KOPT-K1 (cell line): ENCODE measurements around the gene ELF4.

Experiments used
- H3K27ac ChIP-seq: fragments of 200-600 bp; sonication (generic); 2 replicates; pipeline ENCODE4 v1.5.1; 2016; ENCODE audit warnings: antibody characterized with exemption, mild to moderate bottlenecking, low read depth, low read length; ENCODE audit not compliant: poor library complexity, severe bottlenecking
- H3K36me3 ChIP-seq: fragments of 200-600 bp; sonication (generic); 2 replicates; pipeline ENCODE4 v1.5.1; 2017; ENCODE audit warnings: antibody characterized with exemption, mild to moderate bottlenecking, low read length, moderate library complexity; ENCODE audit not compliant: insufficient read depth
- H3K9me3 ChIP-seq: fragments of 200-600 bp; sonication (generic); 2 replicates; pipeline ENCODE4 v1.5.1; 2017; ENCODE audit warnings: antibody characterized with exemption, low read length, mild to moderate bottlenecking; ENCODE audit not compliant: insufficient read depth, poor library complexity, severe bottlenecking

The ELF4 gene

DNA sequence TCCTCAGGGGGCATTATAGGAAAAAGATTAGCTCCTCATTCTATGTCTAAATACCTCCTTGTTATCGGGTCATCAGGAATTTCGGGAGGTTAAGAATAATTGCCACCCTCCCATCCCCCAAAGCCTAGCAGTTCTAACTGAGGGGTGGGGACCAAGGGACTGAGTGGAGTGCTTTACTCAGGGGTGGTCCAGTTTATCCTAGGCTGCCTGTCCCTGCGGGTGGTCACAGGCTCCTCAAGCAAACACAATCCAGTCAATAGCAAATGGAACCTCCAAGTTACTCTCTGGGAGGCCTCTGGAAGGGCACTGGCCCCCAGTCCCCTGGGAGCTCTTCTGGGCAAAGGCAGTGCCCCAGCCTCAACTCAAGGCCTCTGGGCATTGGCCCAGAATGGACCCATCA, 6.7 kb downstream of the ELF4 start:
- no peaks in the 10 kb centered on the region; the same call in 1 of the 2 replicates for H3K36me3 ChIP-seq
- no peaks in the 10 kb centered on the region for H3K9me3 ChIP-seq
- no peak overlapping the region for H3K27ac ChIP-seq

DNA sequence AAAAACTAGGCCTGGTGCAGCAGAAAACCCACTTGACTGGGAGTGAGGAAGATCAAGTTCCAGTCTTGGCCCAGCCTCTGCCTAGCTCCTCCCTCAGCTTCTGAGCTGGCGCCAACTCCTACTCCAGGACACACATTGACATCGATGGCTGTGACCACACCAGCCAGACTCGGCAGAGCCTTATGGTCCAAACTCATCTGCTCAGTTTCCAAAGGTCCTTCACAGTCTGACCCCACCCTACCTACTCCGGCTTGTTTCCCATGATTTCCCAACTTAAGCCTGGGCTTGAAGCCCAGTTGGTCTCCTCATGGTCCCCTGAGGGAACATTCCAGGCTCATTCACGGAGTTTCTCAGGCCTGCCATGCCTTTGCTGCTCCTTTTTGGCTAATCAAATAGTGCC, 10.1 kb downstream of the ELF4 start:
- Histone ChIP-seq H3K36me3 (no peaks in the 10 kb centered on the region), H3K9me3 (no peaks in the 10 kb centered on the region), H3K27ac (no peak overlapping the region)

- Histone ChIP-seq H3K27ac (peak overlapping the region; percentile 59), H3K9me3 (no peaks in the 10 kb centered on the region), H3K36me3 (no peaks in the 10 kb centered on the region)
These were observed 12.1 kb downstream of the ELF4 start for GRCh38 chrX:130098210-130098552.

GRCh38 chrX:130097507-130098209, 12.6 kb downstream of the ELF4 start:
- Histone ChIP-seq H3K36me3 (no peaks in the 10 kb centered on the region), H3K27ac (peak overlapping the region; percentile 59), H3K9me3 (no peaks in the 10 kb centered on the region)

GRCh38 chrX:130095249-130096030, 14.9 kb downstream of the ELF4 start:
- no peaks in the 10 kb centered on the region for H3K36me3 ChIP-seq
- H3K27ac ChIP-seq, result peak overlapping the region; percentile 38
- H3K9me3 ChIP-seq, result no peaks in the 10 kb centered on the region

DNA sequence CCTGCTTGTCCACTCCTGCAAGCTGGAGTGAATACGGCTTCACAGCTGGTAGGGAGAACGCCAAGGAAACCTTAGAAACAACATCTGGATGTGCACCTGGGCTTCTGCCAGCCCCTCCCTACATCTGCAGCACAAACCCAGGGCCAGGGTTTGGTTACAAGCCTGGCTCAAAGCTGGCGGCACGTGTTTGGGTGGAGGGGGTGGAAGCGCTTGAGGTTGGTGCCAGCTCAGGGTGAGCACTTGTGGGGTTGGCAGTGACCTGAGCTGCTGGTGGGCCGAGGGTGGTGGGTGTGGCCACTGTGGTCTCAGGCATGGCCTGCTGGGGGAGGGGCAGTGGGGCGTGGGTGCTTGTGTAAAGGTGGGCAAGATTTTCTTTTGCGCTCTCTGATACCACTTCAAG, 15.6 kb downstream of the ELF4 start:
- Histone ChIP-seq H3K9me3 (no peaks in the 10 kb centered on the region), H3K27ac (peak overlapping the region; percentile 38), H3K36me3 (no peaks in the 10 kb centered on the region)

- Histone ChIP-seq H3K9me3 (no peaks in the 10 kb centered on the region), H3K36me3 (no peaks in the 10 kb centered on the region), H3K27ac (no peak overlapping the region)
These were observed 17.0 kb downstream of the ELF4 start for GRCh38 chrX:130093271-130093670.

DNA sequence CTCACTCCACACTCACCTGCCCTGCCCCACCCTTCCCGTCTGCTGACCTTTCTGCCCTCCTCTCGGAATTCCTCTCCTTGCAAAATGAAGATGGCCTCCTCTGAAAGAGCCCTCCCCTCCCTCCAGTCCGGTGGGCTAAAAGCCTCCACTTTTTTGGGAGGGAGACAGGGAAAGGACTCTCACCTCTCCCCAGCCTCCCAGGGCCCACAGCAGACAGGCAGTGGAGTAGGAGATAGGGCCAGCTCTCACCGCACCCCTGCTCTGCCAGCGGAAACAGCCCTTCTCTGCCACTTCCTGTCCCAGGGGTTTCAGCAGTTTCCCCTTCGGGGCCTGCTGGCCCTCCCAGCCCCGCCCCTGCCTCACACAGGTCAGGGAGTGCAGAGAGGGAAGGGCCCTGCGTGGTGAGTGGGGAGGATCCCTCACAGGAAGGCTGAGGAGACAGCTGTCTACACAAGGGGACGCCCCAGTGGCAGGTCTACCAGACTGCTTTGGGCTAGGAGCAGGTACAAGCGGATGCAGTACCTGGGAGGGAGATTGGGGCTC, 18.2 kb downstream of the ELF4 start:
- Histone ChIP-seq H3K27ac (peak overlapping the region; percentile 98), H3K9me3 (no peaks in the 10 kb centered on the region), H3K36me3 (no peaks in the 10 kb centered on the region)

DNA sequence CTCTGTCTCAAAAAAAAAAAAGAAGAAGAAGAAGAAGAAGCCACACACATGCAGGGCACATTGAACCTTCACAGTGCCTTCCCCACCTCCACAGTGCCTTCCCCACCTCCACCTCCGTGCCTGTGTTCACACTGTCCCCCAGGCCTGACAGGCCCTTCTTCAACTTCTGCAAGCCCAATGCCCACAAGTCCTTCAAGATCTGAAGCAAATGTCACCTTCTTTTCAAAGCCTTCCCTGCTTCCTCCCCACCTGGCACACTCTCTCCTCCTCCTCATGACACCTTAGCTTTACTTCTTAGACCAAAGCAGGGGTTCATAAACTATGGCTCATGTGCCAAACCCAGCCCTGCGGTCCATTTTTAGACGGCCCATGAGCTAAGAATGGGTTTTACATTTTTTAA, 19.9 kb downstream of the ELF4 start:
- Histone ChIP-seq H3K36me3 (no peaks in the 10 kb centered on the region), H3K9me3 (no peaks in the 10 kb centered on the region), H3K27ac (peak overlapping the region; percentile 46)

- H3K9me3 ChIP-seq, result no peaks in the 10 kb centered on the region
These were observed 23.7 kb downstream of the ELF4 start for GRCh38 chrX:130086447-130087206.

DNA sequence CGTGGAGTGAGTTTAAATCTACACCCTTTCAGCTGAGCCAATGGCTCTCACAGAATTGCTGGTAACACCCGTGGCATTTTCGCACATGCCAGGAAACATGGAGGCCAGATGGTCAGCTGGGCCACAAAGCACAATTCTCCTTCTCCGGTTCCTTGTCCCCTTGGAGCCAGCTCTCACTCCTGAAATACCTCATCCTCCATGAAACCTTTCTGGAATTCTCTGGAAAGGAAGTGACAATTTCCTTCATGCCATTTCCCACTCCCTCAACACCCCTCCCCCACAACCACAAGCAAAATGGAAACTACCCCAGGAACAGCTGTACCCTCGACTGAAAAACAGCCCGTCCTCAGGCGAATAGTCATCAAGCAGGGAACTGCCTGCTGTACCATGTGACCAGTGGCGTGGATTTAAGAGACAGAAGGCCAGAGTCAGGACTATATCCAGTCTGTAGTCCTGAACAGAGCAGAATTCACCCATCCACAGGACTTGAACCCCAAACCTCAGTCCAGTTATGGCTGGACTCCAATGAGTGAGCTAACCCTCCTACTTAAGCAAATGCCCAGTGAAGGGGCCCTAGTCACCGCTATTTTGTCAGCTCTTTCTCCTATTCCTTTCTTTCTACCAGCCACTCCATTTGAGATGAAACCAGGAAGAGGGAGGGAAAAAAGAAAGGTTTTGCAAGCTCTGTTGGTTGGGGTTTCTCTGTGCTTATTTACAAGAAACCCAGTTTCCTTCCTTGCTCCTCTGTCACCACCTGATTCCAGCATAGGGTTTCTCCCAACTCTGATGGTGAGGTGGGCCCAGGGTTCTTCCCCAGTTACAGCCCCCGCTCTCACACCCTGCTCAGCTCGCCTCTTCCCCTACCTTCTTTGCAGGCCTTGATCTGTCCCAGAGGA, 24.5 kb downstream of the ELF4 start:
- no peaks in the 10 kb centered on the region for H3K9me3 ChIP-seq
- H3K27ac ChIP-seq, result peak overlapping the region; percentile 88
- H3K36me3 ChIP-seq, result no peaks in the 10 kb centered on the region

More at GRCh38 chrX:130086447-130087206, 23.7 kb downstream of the ELF4 start:
- H3K36me3 ChIP-seq, result no peaks in the 10 kb centered on the region
- peak overlapping the region; percentile 88 for H3K27ac ChIP-seq

- no peaks in the 10 kb centered on the region for H3K36me3 ChIP-seq
- peak overlapping the region; percentile 88 for H3K27ac ChIP-seq
These were observed 25.6 kb downstream of the ELF4 start for GRCh38 chrX:130084631-130085237.

DNA sequence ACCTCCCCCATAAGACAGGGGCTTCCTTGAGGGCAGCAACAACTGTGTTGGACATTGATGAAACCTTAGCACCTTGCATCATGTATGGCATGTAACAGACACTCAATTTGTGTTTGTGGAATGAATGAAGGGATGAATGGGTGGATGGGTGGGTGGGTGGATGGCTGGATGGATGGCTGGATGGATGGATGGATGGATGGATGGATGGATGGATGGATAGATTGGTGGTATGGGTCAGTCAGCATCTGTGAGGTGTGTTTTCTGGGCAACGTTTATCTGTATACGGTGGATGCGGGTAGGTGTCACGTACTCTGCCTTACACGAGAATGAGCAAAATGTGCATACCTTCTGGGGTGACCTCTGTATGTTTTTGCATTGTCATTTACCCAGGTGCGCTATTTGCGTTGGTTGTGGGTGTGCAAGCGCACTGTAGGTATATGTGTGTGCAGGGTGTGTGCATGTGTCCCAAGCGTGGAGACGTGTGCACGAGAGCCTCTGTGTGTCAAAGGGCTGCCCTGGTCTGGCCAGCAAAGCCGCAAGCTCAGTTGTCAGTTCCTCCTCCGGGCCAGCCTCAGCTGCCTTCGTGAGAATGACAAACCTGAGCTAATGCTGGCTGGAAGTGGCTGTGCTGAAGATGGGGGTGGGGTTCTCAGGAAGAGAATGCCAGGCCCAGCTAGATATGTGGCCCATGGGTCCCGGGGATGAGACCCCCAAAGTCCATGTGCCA, 26.5 kb downstream of the ELF4 start:
- no peaks in the 10 kb centered on the region for H3K36me3 ChIP-seq
- peak overlapping the region; percentile 88 for H3K27ac ChIP-seq

More at GRCh38 chrX:130084631-130085237, 25.6 kb downstream of the ELF4 start:
- no peaks in the 10 kb centered on the region for H3K9me3 ChIP-seq

More for the DNA sequence above, 26.5 kb downstream of the ELF4 start:
- H3K9me3 ChIP-seq, result no peaks in the 10 kb centered on the region
